Heart left ventricle (tissue), 13 donors: ENCODE data around the gene CTDSP2.
"Not testable (repeated sequence)": the region's sequence is repeated elsewhere in the genome, so short reads cannot be mapped to it uniquely, and the experiment has no call there.

ENCODE experiments used
- CTCF ChIP-seq, 12 donors: fragments of 200-600 bp; sonication (generic) in 4 of 12; IDR thresholded peaks; one replicate each; pipeline versions ENCODE4 v1.5.0 to v1.8.0; 2018 to 2022; ENCODE audit warnings: antibody characterized with exemption in 12 of 12, mild to moderate bottlenecking in 5 of 12
- POLR2A ChIP-seq, 2 donors: fragments of 450-650 bp; IDR thresholded peaks; one replicate each; pipeline ENCODE4 v1.6.1; 2017; ENCODE audit warnings: antibody characterized with exemption in 2 of 2, mild to moderate bottlenecking in 2 of 2, moderate library complexity in 2 of 2
- donor health status: ischemic (EF 13 %, LVEDD 7.1; RV severe dilation, severe dysfunction).
- donor health status: DM: no; HTN: yes; CAD: no.
- donor health status: DM: no; HTN: no; CAD: no.
- donor health status: ischemic (EF 25% LVEDD 6.9; RV normal size, moderate dysfunction).
- donor health status: ischemic (EF 25% LVEDD 5.7; RV mildly dilated, moderate dysfunction).
- donor health status: ischemic (EF 35%, LVEDD 5.7; RV mildly dilated, moderate dysfunction).
- donor health status: nonischemic (EF 11% LVEDD 7.7; RV severe dilation, severe dysfunction).
- donor health status: DM: yes; HTN: yes; CAD: no.
- donor health status: PGD.
- donor health status: ischemic (EF 29% LVEDD 5.4; RV normal size, mild dysfunction).
- donor health status: nonischemic (EF 23%, LVEDD 6.1; RV moderate dilation, normal function).

DNA sequence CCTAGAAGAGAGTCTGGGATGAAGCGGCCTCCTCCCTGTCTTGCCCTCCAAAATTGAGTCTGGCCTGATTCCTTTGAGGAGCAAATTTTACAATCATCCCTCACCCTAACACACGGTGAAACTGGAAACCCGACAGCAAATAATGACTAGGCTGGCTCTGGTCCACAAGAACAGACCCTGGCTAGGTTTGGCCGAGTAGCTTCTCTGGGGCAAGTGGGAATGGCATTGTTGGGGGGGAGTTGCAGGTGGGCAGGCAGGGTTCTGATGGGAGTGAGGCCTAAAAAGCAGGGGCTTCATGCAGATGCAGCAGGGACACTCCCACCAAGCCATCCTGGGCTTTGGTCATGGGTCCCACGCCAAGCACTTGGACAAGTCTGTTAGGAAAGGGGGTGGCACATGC lies 25.5 kb downstream of the CTDSP2 start:
- TF ChIP-seq CTCF, POLR2A (IDR thresholded peaks at IDR 0.05): not testable (repeated sequence)
